ENCODE results near the gene FAM222A. TPM values are rescaled to one million over a fixed set of nuclear protein-coding genes. Genes with fewer than 3 reads are reported as not detected.
A peak's percentile ranks its signal among the peaks of the same experiment; 100 is the strongest.

FAM222A gene
- total RNA-seq, 2 experiments from 2014 or later: 0.20 to 0.38 TPM

DNA sequence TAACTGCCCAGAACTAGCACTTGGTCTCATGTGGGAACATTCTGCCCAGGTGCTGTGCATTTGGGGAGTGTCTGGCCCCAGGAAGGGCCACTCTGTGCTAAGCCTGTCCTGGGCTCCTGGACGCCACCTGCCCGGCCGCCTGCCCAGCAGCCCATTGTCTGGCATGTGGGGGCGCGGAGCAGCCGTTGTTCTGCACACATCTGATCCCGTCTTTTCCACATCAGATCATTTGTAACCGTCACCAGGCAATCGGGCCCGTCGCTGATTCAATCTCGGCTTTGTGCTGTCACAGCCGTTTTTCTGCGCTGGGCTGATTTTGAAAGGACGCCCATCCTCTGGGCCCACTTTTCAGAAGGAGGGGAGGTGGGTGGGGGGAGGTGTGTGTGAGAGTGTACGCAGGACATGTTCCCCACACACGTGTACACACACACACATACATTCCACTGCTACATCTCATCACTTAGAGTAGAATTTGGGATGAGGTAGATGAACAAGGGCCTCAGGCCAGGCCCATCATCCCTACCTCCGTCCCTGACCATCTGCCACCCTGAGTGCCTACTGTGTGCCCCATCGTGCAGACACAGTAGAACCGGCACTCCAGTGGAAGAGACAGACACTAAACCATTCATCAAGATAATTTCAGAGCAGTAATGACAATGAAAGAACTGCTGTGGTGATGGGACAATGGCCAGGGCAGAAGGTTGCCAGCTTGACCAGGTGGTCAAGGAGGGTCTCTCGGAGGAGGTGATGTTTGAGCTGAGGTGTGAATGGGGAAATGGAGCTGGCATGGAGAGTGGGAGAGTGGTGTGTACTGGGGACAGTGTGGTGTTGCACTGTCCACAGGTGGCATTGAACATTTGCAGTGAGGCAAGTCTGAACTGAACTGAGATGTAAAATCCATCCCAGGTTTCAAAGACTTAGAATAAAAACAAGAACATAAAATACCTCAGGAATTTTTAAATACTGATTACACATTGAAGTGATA is 19.0 kb downstream of the FAM222A start:
- no peaks in the 10 kb centered on the region for H3K36me3 Mint-ChIP-seq (ENCODE audit: low read depth)
- H3K27ac Mint-ChIP-seq: no peak overlapping the region
- no peak for DNase-seq
- intact Hi-C loops (cut with micrococcal nuclease): no loop called here
- no peak overlapping the region for H3K4me3 Mint-ChIP-seq
- H3K27me3 Mint-ChIP-seq (ENCODE audit: low read depth): peaks cover 22% of the 10 kb centered on the region
- H3K9me3 Mint-ChIP-seq: no peaks in the 10 kb centered on the region
- no peaks in the 10 kb centered on the region for H3K4me1 Mint-ChIP-seq (ENCODE audit: low read depth)
- CTCF ChIA-PET: no interaction called here

DNA sequence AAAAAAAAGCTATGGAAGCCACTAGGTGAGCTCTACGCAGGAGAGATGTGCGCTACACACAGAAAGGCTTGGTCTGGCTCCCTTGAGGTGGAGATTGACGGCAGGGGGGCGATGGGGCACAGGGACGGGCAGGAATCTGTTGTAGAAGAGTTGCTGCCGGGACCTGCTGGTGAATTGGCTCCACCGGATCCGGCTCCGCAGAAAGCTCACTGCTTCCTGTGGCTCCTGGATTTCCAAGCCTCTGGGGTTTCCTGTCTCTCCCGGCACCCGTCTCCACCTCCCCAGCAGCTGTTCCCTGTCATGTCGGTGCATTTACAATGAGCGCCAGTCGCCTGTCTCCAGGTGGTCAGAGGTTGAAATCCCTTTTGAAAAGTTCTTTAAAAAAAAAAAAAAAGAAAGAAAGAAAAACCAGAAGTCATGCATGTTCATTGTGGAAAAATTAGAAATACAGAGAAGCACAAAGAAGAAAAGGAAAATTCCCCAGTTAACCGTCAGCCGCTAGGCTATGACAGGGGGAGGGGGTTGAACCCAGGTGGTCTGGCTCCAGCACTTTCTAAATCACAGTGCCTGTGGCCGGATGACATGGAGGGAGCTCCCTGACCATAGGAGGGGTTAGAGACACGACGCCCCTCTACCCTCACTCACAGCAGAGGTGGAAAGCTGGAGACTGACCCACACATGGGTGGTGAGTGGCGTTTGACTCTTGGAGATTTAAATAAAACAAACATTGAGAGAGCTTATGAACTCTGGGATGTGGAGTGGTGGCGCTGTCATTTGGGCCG is 20.8 kb downstream of the FAM222A start:
- intact Hi-C loops (cut with micrococcal nuclease): no loop called here
- peak; percentile 3 for DNase-seq
- CTCF ChIA-PET: interaction anchor here (0.7 to 1.2 kb wide), 2 partner anchors 75 to 137 kb away, joined by 3 read pairs; no protein-coding TSS in a partner anchor
- no peaks in the 10 kb centered on the region for H3K4me1 Mint-ChIP-seq (ENCODE audit: low read depth)
- H3K27me3 Mint-ChIP-seq (ENCODE audit: low read depth): peaks cover 22% of the 10 kb centered on the region
- no peak overlapping the region for H3K27ac Mint-ChIP-seq
- H3K9me3 Mint-ChIP-seq: no peaks in the 10 kb centered on the region
- H3K36me3 Mint-ChIP-seq (ENCODE audit: low read depth): no peaks in the 10 kb centered on the region
- no peak overlapping the region for H3K4me3 Mint-ChIP-seq

DNA sequence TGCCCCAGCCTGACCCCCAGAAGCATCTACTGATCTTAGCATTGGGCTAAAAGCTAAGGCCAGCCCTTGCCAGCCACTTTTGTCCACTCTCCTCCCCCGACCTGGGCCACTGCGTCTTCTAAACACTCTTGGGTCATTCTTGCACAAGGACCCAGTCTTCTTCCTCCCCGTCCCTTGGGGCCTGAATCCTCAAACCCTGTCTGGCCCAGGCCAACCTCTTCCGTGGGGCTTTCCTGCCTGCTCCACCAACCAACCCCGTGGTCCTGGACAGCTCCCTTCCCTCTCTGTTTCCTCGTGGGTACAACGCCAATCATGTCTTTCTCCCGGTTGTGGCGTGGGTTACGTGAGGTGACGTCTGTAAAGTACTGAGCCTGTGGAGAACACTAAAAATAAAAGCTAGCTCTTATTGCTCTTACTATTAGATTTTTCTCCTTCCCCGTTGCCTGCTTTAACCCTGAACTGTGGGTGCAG is 21.5 kb downstream of the FAM222A start:
- Mint-ChIP-seq H3K36me3 (ENCODE audit: low read depth) (no peaks in the 10 kb centered on the region), H3K27me3 (ENCODE audit: low read depth) (peaks cover 22% of the 10 kb centered on the region), H3K4me1 (ENCODE audit: low read depth) (no peaks in the 10 kb centered on the region), H3K9me3 (no peaks in the 10 kb centered on the region), H3K4me3 (no peak overlapping the region), H3K27ac (no peak overlapping the region)
- no peak for DNase-seq
- CTCF ChIA-PET: interaction anchor here (1.2 kb wide), 1 partner anchor 137 kb away, joined by 3 read pairs; no protein-coding TSS in a partner anchor
- intact Hi-C loops (cut with micrococcal nuclease): no loop called here

DNA sequence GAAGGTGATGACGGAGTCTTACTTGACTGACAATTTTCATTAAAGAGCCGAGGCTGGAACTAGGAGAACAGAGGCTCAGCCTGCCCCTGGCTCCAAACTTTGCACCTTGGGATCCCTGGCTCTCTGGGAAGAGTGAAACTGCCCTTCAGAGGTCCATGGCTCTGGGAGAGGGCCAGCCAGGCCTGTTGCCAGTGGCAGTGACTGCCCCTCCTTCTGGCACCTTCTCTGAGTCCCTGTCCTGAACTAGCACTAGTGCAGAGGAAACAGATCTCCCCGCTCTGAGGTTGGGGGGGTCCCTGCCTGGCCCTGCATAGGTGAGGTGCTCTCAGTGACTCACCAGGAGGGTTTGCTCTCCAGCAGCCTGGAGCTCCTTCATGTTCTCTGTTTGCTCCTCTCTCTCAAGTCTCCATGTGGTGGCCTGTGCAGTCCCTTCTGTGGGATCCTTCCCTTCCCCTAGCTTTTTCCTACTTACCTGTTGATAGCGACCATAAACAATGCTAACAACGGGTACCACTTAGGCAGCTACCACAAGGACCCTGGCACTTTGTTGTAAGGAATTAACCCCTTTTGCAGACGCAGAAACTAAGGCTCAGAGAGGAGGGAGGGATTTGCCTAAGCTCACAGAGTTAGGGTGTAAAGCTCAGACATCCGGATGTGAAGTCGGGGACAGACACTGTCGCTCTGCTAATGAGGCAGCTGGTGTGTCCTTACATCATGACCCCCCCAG is 22.4 kb downstream of the FAM222A start:
- Mint-ChIP-seq H3K27me3 (ENCODE audit: low read depth) (peaks cover 22% of the 10 kb centered on the region), H3K4me1 (ENCODE audit: low read depth) (no peaks in the 10 kb centered on the region), H3K27ac (no peak overlapping the region), H3K9me3 (no peaks in the 10 kb centered on the region), H3K4me3 (no peak overlapping the region), H3K36me3 (ENCODE audit: low read depth) (no peaks in the 10 kb centered on the region)
- intact Hi-C loops (cut with micrococcal nuclease): no loop called here
- peak; percentile 3 for DNase-seq
- CTCF ChIA-PET: no interaction called here

DNA sequence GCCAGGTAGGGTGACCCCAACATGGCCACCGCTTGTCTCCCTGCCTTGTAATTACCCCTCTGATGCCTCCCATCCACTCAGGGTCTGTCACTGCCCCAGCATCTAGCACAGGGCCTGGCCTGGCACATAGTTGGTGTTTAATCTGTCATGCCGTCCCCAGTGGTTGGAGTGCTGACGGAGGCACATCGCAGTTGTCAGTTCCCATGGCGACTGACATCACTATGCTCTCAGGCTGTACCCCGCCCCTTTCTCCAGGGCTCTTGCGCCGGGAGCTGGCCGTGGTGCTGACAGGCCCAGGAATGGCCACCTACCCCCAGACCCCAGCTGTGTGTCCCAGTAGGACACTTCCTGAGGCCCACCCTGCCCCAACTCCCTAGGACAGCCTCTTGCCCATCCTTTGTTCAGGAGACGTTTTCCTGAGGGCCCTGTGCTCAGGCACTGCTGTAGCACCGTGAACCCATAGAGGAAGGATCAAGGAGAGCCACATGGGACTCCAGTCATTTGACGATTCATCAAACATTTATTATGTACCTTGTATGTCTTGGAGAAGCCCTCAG is 23.0 kb downstream of the FAM222A start:
- intact Hi-C loops (cut with micrococcal nuclease): no loop called here
- Mint-ChIP-seq H3K4me1 (ENCODE audit: low read depth) (no peaks in the 10 kb centered on the region), H3K9me3 (no peaks in the 10 kb centered on the region), H3K27me3 (ENCODE audit: low read depth) (peaks cover 22% of the 10 kb centered on the region), H3K4me3 (no peak overlapping the region), H3K36me3 (ENCODE audit: low read depth) (no peaks in the 10 kb centered on the region), H3K27ac (no peak overlapping the region)
- peak; percentile 48 for DNase-seq
- CTCF ChIA-PET: no interaction called here

DNA sequence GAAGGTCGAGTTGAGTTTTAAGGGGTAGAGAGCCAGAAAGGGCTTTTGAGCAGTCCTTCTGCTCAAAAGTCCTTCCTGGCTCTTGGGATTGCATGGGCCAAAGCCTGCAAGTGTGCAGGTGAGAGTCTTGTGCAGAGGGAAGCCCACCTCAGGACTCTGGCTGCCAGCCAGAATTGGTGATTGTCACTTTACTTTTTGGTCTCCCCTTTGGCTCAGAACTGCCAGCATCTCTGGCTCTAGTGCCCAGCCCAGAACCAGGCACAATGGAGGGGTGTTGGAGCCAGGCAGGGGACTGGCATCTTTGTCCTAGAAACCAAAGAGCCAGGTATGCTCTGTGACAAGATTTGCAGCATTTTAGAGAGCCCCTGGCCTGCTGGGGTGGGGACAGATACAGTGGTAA is 23.5 kb downstream of the FAM222A start:
- no peaks in the 10 kb centered on the region for H3K36me3 Mint-ChIP-seq (ENCODE audit: low read depth)
- no peak overlapping the region for H3K4me3 Mint-ChIP-seq
- H3K27ac Mint-ChIP-seq: no peak overlapping the region
- no peak for DNase-seq
- no peaks in the 10 kb centered on the region for H3K4me1 Mint-ChIP-seq (ENCODE audit: low read depth)
- intact Hi-C loops (cut with micrococcal nuclease): no loop called here
- no peaks in the 10 kb centered on the region for H3K9me3 Mint-ChIP-seq
- H3K27me3 Mint-ChIP-seq (ENCODE audit: low read depth): peaks cover 22% of the 10 kb centered on the region
- CTCF ChIA-PET: no interaction called here

DNA sequence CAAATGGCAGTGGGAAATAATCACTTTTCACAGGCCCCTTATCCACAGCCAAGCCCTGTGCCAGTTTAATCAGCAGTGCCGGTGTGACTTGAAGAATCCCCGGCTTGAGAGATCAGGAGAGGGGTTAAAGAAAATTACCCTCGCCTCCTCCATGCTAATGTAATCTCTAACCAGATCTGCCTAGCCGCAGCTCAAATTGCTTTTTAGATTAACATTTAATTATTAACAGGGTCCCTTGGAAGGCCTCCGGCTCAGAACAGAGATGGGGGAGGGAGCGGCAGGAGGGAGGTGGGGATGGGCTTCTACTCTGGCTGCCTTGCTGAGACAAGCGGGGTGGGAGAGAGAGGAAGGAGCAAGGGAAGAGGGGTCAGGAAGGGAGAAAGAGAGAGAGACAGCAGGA is 24.0 kb downstream of the FAM222A start:
- no peaks in the 10 kb centered on the region for H3K36me3 Mint-ChIP-seq (ENCODE audit: low read depth)
- no peak overlapping the region for H3K4me3 Mint-ChIP-seq
- no peak for DNase-seq
- peaks cover 20% of the 10 kb centered on the region for H3K27me3 Mint-ChIP-seq (ENCODE audit: low read depth)
- H3K4me1 Mint-ChIP-seq (ENCODE audit: low read depth): no peaks in the 10 kb centered on the region
- CTCF ChIA-PET: interaction anchor here (1.0 to 1.5 kb wide), 2 partner anchors 68 to 140 kb away, joined by 3 to 5 read pairs; no protein-coding TSS in a partner anchor
- no peaks in the 10 kb centered on the region for H3K9me3 Mint-ChIP-seq
- intact Hi-C loops (cut with micrococcal nuclease): no loop called here
- no peak overlapping the region for H3K27ac Mint-ChIP-seq

DNA sequence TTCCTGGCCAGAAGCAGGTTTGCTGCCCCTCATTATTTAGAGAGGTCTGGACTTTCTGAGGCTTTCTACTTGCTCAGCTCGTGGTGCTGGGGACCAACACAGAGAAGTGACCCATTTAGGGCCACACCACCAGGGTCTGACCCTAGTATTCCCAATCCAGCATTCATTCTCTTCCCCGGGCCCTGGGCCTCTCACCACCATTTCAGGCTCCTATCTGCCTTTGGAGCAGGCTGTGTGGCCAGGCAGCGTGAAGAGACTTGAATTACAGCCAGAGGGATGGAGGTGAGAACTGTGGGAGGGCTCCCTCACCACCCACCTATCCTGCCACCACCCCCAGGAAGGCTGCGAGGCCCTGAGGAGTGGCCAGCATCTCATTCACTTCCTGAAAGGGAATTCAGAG is 24.6 kb downstream of the FAM222A start:
- H3K27ac Mint-ChIP-seq: no peak overlapping the region
- CTCF ChIA-PET: interaction anchor here (1.0 to 1.5 kb wide), 2 partner anchors 67 to 141 kb away, joined by 3 to 5 read pairs; no protein-coding TSS in a partner anchor

DNA sequence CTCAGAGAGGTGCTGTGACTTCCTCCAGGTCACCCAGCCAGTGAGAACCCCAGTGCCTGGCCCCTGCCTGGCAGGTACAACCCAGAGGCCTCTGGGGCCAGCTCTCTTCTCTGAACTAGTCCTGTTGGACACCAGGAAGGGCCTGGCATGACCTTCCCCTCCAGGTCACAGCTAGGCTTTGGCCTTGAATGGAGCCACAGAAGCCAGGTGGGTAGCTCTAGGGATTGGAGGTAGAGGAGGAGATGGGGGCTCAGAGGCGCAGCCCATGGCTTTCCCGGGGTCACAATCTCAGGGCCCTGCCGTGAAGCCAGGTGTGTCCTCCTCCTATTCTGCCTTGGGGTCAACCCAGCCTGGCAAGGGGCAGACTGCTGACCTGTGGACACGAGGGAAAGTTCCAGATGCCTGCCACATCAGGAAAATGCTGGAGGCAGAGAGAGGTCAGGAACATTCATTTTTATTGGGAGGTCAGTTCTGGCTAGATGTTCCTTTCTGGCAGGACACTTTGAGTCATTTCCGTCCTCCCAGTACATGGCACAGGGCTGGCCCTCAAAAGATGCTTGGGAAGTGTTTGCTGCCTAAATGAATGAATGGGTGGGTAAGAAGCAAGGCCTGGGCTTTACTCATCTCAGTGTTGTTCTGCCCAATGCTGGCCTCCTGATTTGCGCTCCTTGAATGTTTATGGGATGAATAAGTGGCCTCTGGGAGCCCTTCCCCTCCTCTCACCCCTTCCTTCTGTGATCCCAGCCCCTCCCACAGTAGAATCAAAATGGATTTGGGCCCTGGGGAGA is 25.4 kb downstream of the FAM222A start:
- H3K27me3 Mint-ChIP-seq (ENCODE audit: low read depth): peaks cover 17% of the 10 kb centered on the region
- DNase-seq: no peak
- H3K4me1 Mint-ChIP-seq (ENCODE audit: low read depth): no peaks in the 10 kb centered on the region
- no peak overlapping the region for H3K27ac Mint-ChIP-seq
- intact Hi-C loops (cut with micrococcal nuclease): no loop called here
- CTCF ChIA-PET: interaction anchor here (1.4 to 1.5 kb wide), 2 partner anchors 67 to 141 kb away, joined by 5 read pairs; no protein-coding TSS in a partner anchor
- H3K9me3 Mint-ChIP-seq: no peaks in the 10 kb centered on the region
- no peak overlapping the region for H3K4me3 Mint-ChIP-seq
- no peaks in the 10 kb centered on the region for H3K36me3 Mint-ChIP-seq (ENCODE audit: low read depth)

More for the DNA sequence above, 24.6 kb downstream of the FAM222A start:
- intact Hi-C loops (cut with micrococcal nuclease): no loop called here
- peaks cover 17% of the 10 kb centered on the region for H3K27me3 Mint-ChIP-seq (ENCODE audit: low read depth)
- peak; percentile 2 for DNase-seq
- no peak overlapping the region for H3K4me3 Mint-ChIP-seq
- H3K4me1 Mint-ChIP-seq (ENCODE audit: low read depth): no peaks in the 10 kb centered on the region
- no peaks in the 10 kb centered on the region for H3K36me3 Mint-ChIP-seq (ENCODE audit: low read depth)
- H3K9me3 Mint-ChIP-seq: no peaks in the 10 kb centered on the region

DNA sequence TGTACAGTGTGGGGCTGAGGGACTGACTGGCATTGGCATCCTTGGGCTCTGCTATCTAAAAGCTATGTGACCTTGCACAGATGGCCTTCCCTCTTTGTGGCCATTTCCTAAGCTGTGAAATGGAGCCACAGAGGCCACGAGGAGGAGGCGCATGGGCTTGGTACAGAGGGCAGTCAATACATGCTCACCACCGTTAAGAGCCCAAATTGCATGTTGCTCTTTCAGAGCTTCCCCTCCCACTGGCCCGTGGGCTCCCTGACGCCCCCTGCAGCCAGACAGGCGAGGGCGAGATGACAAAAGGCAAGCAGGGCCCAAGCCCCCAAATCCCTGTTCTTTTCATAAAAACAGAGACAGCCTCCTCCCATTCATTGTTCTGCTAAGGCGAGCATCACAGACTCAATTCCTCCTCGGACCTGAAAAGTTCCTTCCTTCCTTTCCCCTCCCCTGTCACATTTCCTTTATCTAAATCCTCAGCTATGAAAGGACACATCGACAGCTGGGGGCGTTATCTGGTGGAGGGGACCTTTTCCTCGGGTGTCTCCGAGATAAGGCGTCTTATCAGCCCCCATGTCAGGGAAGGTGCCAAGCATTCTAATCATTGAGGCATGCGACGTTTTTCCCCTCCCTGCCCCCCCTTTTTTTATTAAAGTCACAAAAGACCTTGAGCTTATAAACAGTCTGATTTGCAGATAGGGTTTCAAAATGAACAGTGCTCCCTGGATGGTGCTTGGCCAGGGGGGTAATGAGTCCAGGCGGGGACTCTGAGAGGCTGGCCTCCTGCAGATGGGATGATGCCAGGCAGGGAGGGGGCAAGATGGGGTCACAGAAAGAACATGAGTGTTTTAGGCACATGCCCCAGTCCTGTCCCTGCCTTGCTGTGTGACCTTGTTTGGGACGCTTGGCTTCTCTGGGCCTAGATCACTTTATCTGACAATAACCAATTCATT is 26.4 kb downstream of the FAM222A start:
- CTCF ChIA-PET: interaction anchor here (1.4 kb wide), 1 partner anchor 142 kb away, joined by 5 read pairs; no protein-coding TSS in a partner anchor
- Mint-ChIP-seq H3K4me1 (ENCODE audit: low read depth) (no peaks in the 10 kb centered on the region), H3K9me3 (no peaks in the 10 kb centered on the region), H3K4me3 (no peak overlapping the region), H3K27ac (no peak overlapping the region), H3K27me3 (ENCODE audit: low read depth) (peaks cover 9% of the 10 kb centered on the region), H3K36me3 (ENCODE audit: low read depth) (no peaks in the 10 kb centered on the region)
- intact Hi-C loops (cut with micrococcal nuclease): no loop called here
- peak; percentile 4 for DNase-seq
